ENCODE measurements around the gene MYO9A.

The MYO9A gene

GRCh38 chr15:72146221-72146620, 28.3 kb upstream of the MYO9A start:
- Histone ChIP-seq H3K27ac (ENCODE audit: extremely low read depth, low read depth, low read length) (no peak overlapping the region), H3K4me1 (ENCODE audit: control insufficient read depth, insufficient read depth, low read length) (peaks cover 6% of the 10 kb centered on the region), H3K36me3 (ENCODE audit: control insufficient read depth in 2 of 2, insufficient read depth in 1 of 2, low read length in 2 of 2) (no peaks in the 10 kb centered on the region), H3K4me3 (ENCODE audit: low read depth, low read length) (no peak overlapping the region), H3K9me3 (ENCODE audit: control insufficient read depth, insufficient read depth, low read depth, low read length) (no peaks in the 10 kb centered on the region)
- POLR2A ChIA-PET, result no interaction called here
- TF ChIP-seq EGR2 (tag by site-specific recombination; IDR thresholded peaks at IDR 0.05; ENCODE audit: low read depth) (no peak), ZNF621 (tag by site-specific recombination; IDR thresholded peaks at IDR 0.05) (no peak), ZNF571 (tag by site-specific recombination; IDR thresholded peaks at IDR 0.05) (no peak), ZNF837 (tag by site-specific recombination; IDR thresholded peaks at IDR 0.05) (no peak), OSR2 (tag by site-specific recombination; IDR thresholded peaks at IDR 0.05) (no peak), ZBTB20 (tag by site-specific recombination; IDR thresholded peaks at IDR 0.05) (no peak), ZNF549 (tag by site-specific recombination; IDR thresholded peaks at IDR 0.05) (no peak), ZNF510 (tag by site-specific recombination; IDR thresholded peaks at IDR 0.05; ENCODE audit: insufficient replicate concordance) (no peak), ZNF280C (tag by site-specific recombination; IDR thresholded peaks at IDR 0.05) (no peak), SP7 (tag by site-specific recombination; IDR thresholded peaks at IDR 0.05) (no peak), GLIS1 (tag by site-specific recombination; IDR thresholded peaks at IDR 0.05) (no peak), KLF9 (tag by site-specific recombination; IDR thresholded peaks at IDR 0.05; ENCODE audit: low read depth) (no peak), ZNF311 (tag by site-specific recombination; IDR thresholded peaks at IDR 0.05; ENCODE audit: borderline replicate concordance) (no peak), MYNN (tag by site-specific recombination; IDR thresholded peaks at IDR 0.05; ENCODE audit: borderline replicate concordance) (no peak), ZFP69B (tag by site-specific recombination; IDR thresholded peaks at IDR 0.05) (no peak)
- CTCF ChIA-PET, result interaction anchor here (0.5 to 2.5 kb wide), 6 partner anchors 8 to 345 kb away, joined by 3 to 13 read pairs (median 4); no protein-coding TSS in a partner anchor

GRCh38 chr15:72141171-72142084, 23.5 kb upstream of the MYO9A start:
- CTCF ChIA-PET, result interaction anchor here (0.7 kb wide), 1 partner anchor 171 kb away, joined by 4 read pairs; no protein-coding TSS in a partner anchor
- no peak overlapping the region; the same call in 1 of the 2 replicates for H3K27ac ChIP-seq (ENCODE audit: extremely low read depth, low read depth, low read length)
- peaks cover 30% of the 10 kb centered on the region for H3K4me1 ChIP-seq (ENCODE audit: control insufficient read depth, insufficient read depth, low read length)
- H3K9me3 ChIP-seq (ENCODE audit: control insufficient read depth, insufficient read depth, low read depth, low read length), result no peaks in the 10 kb centered on the region
- POLR2A ChIA-PET, result interaction anchor here (1.1 kb wide), 1 partner anchor 23 kb away, joined by 3 read pairs; the partner anchor contains the start of genes MYO9A and SENP8
- H3K36me3 ChIP-seq (ENCODE audit: control insufficient read depth in 2 of 2, insufficient read depth in 1 of 2, low read length in 2 of 2), result no peaks in the 10 kb centered on the region
- H3K4me3 ChIP-seq (ENCODE audit: low read depth, low read length), result no peak overlapping the region
- TF ChIP-seq ZSCAN4 (tag by site-specific recombination; IDR thresholded peaks at IDR 0.05) (no peak), ZNF48 (tag by site-specific recombination; IDR thresholded peaks at IDR 0.05) (no peak), ZNF514 (tag by site-specific recombination; IDR thresholded peaks at IDR 0.05) (no peak), ZNF791 (tag by site-specific recombination; IDR thresholded peaks at IDR 0.05) (no peak), PRDM6 (tag by site-specific recombination; IDR thresholded peaks at IDR 0.05) (peak; percentile 87), FEZF1 (tag by site-specific recombination; IDR thresholded peaks at IDR 0.05) (peak; percentile 43; the same call in 1 of the 2 replicates), PRDM1 (tag by site-specific recombination; IDR thresholded peaks at IDR 0.05) (peak; percentile 98), BCL11B (tag by site-specific recombination; IDR thresholded peaks at IDR 0.05; ENCODE audit: low read depth) (no peak), PRDM10 (tag by site-specific recombination; IDR thresholded peaks at IDR 0.05) (0 out of 2 replicates have a peak, but pooled peaks have one; percentile 12), ZEB2 (tag by site-specific recombination; IDR thresholded peaks at IDR 0.05) (0 out of 2 replicates have a peak, but pooled peaks have one; percentile 14), ZNF768 (tag by site-specific recombination; IDR thresholded peaks at IDR 0.05) (no peak)
